Tibial artery (tissue), 4 donors: ENCODE results near the gene PPP2R5A.
"Not testable (repeated sequence)": the region's sequence is repeated elsewhere in the genome, so short reads cannot be mapped to it uniquely, and the experiment has no call there.

Experiments
- DNase-seq, 2 donors: peaks; one replicate each; pipeline ENCODE4 v3.0.0-alpha.2; 2019
- H3K27ac ChIP-seq, 2 donors: fragments of 200-600 bp; sonication (generic) in 1 of 2; 1 replicate in 1 of 2; 2 replicates in 1 of 2; pipeline ENCODE4 v1.5.1; 2018 to 2019; ENCODE audit warnings: mild to moderate bottlenecking in 1 of 2
- H3K27me3 ChIP-seq, 2 donors: fragments of 200-600 bp; sonication (generic) in 1 of 2; one replicate each; pipeline versions ENCODE4 v1.5.1 to v1.6.0; 2016 to 2019
- H3K36me3 ChIP-seq, 3 donors: fragments of 200-600 bp; sonication (generic) in 2 of 3; one replicate each; pipeline ENCODE4 v1.5.1; 2016 to 2019; ENCODE audit warnings: mild to moderate bottlenecking in 2 of 3
- H3K4me1 ChIP-seq, 4 donors: fragments of 200-600 bp; sonication (generic) in 2 of 4; 1 replicate in 3 of 4; 2 replicates in 1 of 4; pipeline ENCODE4 v1.5.1; 2016 to 2019
- H3K4me3 ChIP-seq, 2 donors: fragments of 200-600 bp; sonication (generic) in 1 of 2; 1 replicate in 1 of 2; 2 replicates in 1 of 2; pipeline ENCODE4 v1.5.1; 2018 to 2019; ENCODE audit warnings: mild to moderate bottlenecking in 2 of 2
- H3K9me3 ChIP-seq, 3 donors: fragments of 200-600 bp; sonication (generic) in 1 of 3; one replicate each; pipeline ENCODE4 v1.5.1; 2016 to 2019
- CTCF ChIP-seq, 2 experiments: fragments of 200-600 bp in 1 of 2; fragments of 450-650 bp in 1 of 2; IDR thresholded peaks; one replicate each; pipeline ENCODE4 v1.5.1; 2017 to 2019; ENCODE audit warnings: antibody characterized with exemption in 2 of 2, mild to moderate bottlenecking in 1 of 2, moderate library complexity in 1 of 2
- intact Hi-C: fragments of 100-400 bp; cut with DNase I; formaldehyde crosslinking; loops from one replicate; pipeline ENCODE4 v1.15.0; 2023; ENCODE audit warnings: low total_unique reads

The PPP2R5A gene

GRCh38 chr1:212287261-212287895, 2.2 kb downstream of the PPP2R5A start:
- no peak for DNase-seq
- peaks cover 0 to 53% (median 36%) of the 10 kb centered on the region in 4 donors for H3K4me1 ChIP-seq
- no peaks in the 10 kb centered on the region for H3K36me3 ChIP-seq
- no peaks in the 10 kb centered on the region for H3K9me3 ChIP-seq
- H3K27me3 ChIP-seq: no peaks in the 10 kb centered on the region
- TF ChIP-seq CTCF (IDR thresholded peaks at IDR 0.05): no peak
- intact Hi-C loops: loop anchor here (10.0 kb wide), 2 partner anchors 53 to 267 kb away; no protein-coding TSS in a partner anchor
- peak overlapping the region; percentile 96 to 99 for H3K27ac ChIP-seq
- peak overlapping the region; percentile 83 to 88 for H3K4me3 ChIP-seq

- not testable (repeated sequence) for H3K27me3 ChIP-seq, H3K9me3 ChIP-seq, H3K36me3 ChIP-seq, DNase-seq
- Histone ChIP-seq H3K4me1 (peaks cover 0 to 60% (median 40%) of the 10 kb centered on the region in 4 donors), H3K4me3 (peak overlapping the region; percentile 83 to 88), H3K27ac (peak overlapping the region; percentile 25 to 99)
- intact Hi-C loops: loop anchor here (10.0 kb wide), 2 partner anchors 53 to 267 kb away; no protein-coding TSS in a partner anchor
Measured at GRCh38 chr1:212287995-212288394, 2.8 kb downstream of the PPP2R5A start.

- TF ChIP-seq CTCF (IDR thresholded peaks at IDR 0.05): no peak
- peaks cover 0 to 66% (median 40%) of the 10 kb centered on the region in 4 donors for H3K4me1 ChIP-seq
- H3K27me3 ChIP-seq: no peaks in the 10 kb centered on the region
- H3K4me3 ChIP-seq: peak overlapping the region; percentile 83 to 88
- H3K9me3 ChIP-seq: no peaks in the 10 kb centered on the region
- intact Hi-C loops: loop anchor here (10.0 kb wide), 2 partner anchors 54 to 266 kb away; no protein-coding TSS in a partner anchor
- no peak for DNase-seq
- peak overlapping the region; percentile 25 to 99 for H3K27ac ChIP-seq
- no peaks in the 10 kb centered on the region for H3K36me3 ChIP-seq
Measured at GRCh38 chr1:212288615-212289014, 3.4 kb downstream of the PPP2R5A start.

- peak overlapping the region; percentile 8 to 99 for H3K27ac ChIP-seq
- intact Hi-C loops: loop anchor here (5.0 to 10.0 kb wide), 4 partner anchors 55 to 265 kb away; no protein-coding TSS in a partner anchor
- H3K4me1 ChIP-seq: peaks cover 0 to 70% (median 37%) of the 10 kb centered on the region in 4 donors
- no peaks in the 10 kb centered on the region for H3K9me3 ChIP-seq
- H3K36me3 ChIP-seq: no peaks in the 10 kb centered on the region
- peak overlapping the region in 1 of 2 donors; percentile 88 for H3K4me3 ChIP-seq
- TF ChIP-seq CTCF (IDR thresholded peaks at IDR 0.05): no peak
- no peaks in the 10 kb centered on the region for H3K27me3 ChIP-seq
- DNase-seq: no peak
Measured at GRCh38 chr1:212289262-212290077, 4.3 kb downstream of the PPP2R5A start.

- Histone ChIP-seq H3K4me1 (peaks cover 0 to 71% (median 42%) of the 10 kb centered on the region in 4 donors), H3K27me3 (no peaks in the 10 kb centered on the region), H3K36me3 (no peaks in the 10 kb centered on the region), H3K4me3 (no peak overlapping the region), H3K9me3 (no peaks in the 10 kb centered on the region), H3K27ac (peak overlapping the region; percentile 8 to 99)
- intact Hi-C loops: loop anchor here (5.0 kb wide), 2 partner anchors 162 to 218 kb away; no protein-coding TSS in a partner anchor
- no peak for DNase-seq
- TF ChIP-seq CTCF (IDR thresholded peaks at IDR 0.05): no peak
Measured at GRCh38 chr1:212290608-212291007, 5.4 kb downstream of the PPP2R5A start.
